Medulla oblongata (tissue), 1 donor: ENCODE data around the gene DTHD1.

ENCODE experiments used
- DNase-seq: peaks from one replicate; pipeline ENCODE4 v3.0.0-alpha.2; 2015; ENCODE audit errors: extremely low spot score

DTHD1 gene

GRCh38 chr4:36343501-36344175 lies 62.2 kb downstream of the DTHD1 start:
- no peak for DNase-seq

GRCh38 chr4:36348403-36348938 lies 67.1 kb downstream of the DTHD1 start:
- DNase-seq, result no peak

GRCh38 chr4:36349938-36350549 lies 68.6 kb downstream of the DTHD1 start:
- DNase-seq, result no peak

- DNase-seq, result peak; percentile 91
These were observed 69.8 kb downstream of the DTHD1 start for GRCh38 chr4:36351082-36351666.

- no peak for DNase-seq
These were observed 72.6 kb downstream of the DTHD1 start for GRCh38 chr4:36353998-36354397.

GRCh38 chr4:36358173-36358572 lies 76.8 kb downstream of the DTHD1 start:
- no peak for DNase-seq

- no peak for DNase-seq
These were observed 79.3 kb downstream of the DTHD1 start for GRCh38 chr4:36360755-36361154.

- no peak for DNase-seq
These were observed 81.6 kb downstream of the DTHD1 start for GRCh38 chr4:36363024-36363423.

GRCh38 chr4:36374836-36375511 lies 93.6 kb downstream of the DTHD1 start:
- no peak for DNase-seq

GRCh38 chr4:36385951-36386571 lies 104.6 kb downstream of the DTHD1 start:
- DNase-seq, result peak; percentile 56

GRCh38 chr4:36386691-36387090 lies 105.3 kb downstream of the DTHD1 start:
- DNase-seq, result no peak

- no peak for DNase-seq
These were observed 107.3 kb downstream of the DTHD1 start for GRCh38 chr4:36388710-36389109.

- no peak for DNase-seq
These were observed 110.0 kb downstream of the DTHD1 start for GRCh38 chr4:36391411-36391810.

- no peak for DNase-seq
These were observed 110.6 kb downstream of the DTHD1 start for GRCh38 chr4:36392024-36392423.

- DNase-seq, result no peak
These were observed 111.5 kb downstream of the DTHD1 start for GRCh38 chr4:36392916-36393315.
